Spleen (tissue), 11 donors: ENCODE results near the gene PELO. TPM values are rescaled to one million over a fixed set of nuclear protein-coding genes. Genes with fewer than 3 reads are reported as not detected.

ENCODE experiments used
- DNase-seq: peaks from one replicate; pipeline ENCODE4 v3.0.0-alpha.2; 2020
- H3K27ac ChIP-seq, 8 donors: fragments of 200-600 bp; sonication (generic) in 7 of 8; 1 replicate in 4 of 8; 2 replicates in 4 of 8; pipeline versions ENCODE4 v1.5.0 to v1.8.0; 2016 to 2021; ENCODE audit warnings: inconsistent platforms in 4 of 8, mild to moderate bottlenecking in 4 of 8, moderate library complexity in 1 of 8
- H3K27me3 ChIP-seq, 7 donors: fragments of 200-600 bp; sonication (generic) in 6 of 7; replicated peaks in 1 of 7; 1 replicate in 4 of 7; 2 replicates in 3 of 7; pipeline versions ENCODE4 v1.5.0 to v1.8.0; 2016 to 2021; ENCODE audit warnings: inconsistent platforms in 3 of 7, mild to moderate bottlenecking in 1 of 7
- H3K36me3 ChIP-seq, 6 donors: fragments of 200-600 bp; sonication (generic) in 5 of 6; 1 replicate in 4 of 6; 2 replicates in 2 of 6; pipeline versions ENCODE4 v1.5.0 to v1.8.0; 2016 to 2021; ENCODE audit warnings: inconsistent platforms in 2 of 6
- H3K4me1 ChIP-seq, 6 donors: fragments of 200-600 bp; sonication (generic) in 5 of 6; 1 replicate in 3 of 6; 2 replicates in 3 of 6; pipeline versions ENCODE4 v1.5.0 to v1.8.0; 2016 to 2021; ENCODE audit warnings: inconsistent platforms in 3 of 6
- H3K4me3 ChIP-seq, 8 donors: fragments of 200-600 bp; sonication (generic) in 7 of 8; 1 replicate in 4 of 8; 2 replicates in 4 of 8; pipeline versions ENCODE4 v1.5.0 to v1.8.0; 2016 to 2021; ENCODE audit warnings: inconsistent platforms in 4 of 8, mild to moderate bottlenecking in 4 of 8, moderate library complexity in 2 of 8
- H3K9me3 ChIP-seq, 8 donors: fragments of 200-600 bp; sonication (generic) in 7 of 8; 1 replicate in 4 of 8; 2 replicates in 4 of 8; pipeline versions ENCODE4 v1.5.0 to v1.8.0; 2016 to 2021; ENCODE audit warnings: inconsistent platforms in 4 of 8
- POLR2A ChIP-seq, 3 donors: fragments of 450-650 bp; IDR thresholded peaks; one replicate each; pipeline ENCODE4 v1.5.1; 2017; ENCODE audit warnings: antibody characterized with exemption in 3 of 3, mild to moderate bottlenecking in 1 of 3
- POLR2AphosphoS5 ChIP-seq, 3 donors: sonication (generic); formaldehyde crosslinking; IDR thresholded peaks; one replicate each; pipeline ENCODE4 v1.5.1; 2017; ENCODE audit warnings: antibody characterized with exemption in 3 of 3
- WGBS, 5 donors: extraction: QIAGEN DNeasy Blood & Tissue Kit in 3 of 5; methylation state at CpG; one replicate each; pipeline versions ENCODE4 v1.1.5 to v1.1.7; 2013 to 2018; 5-methylcytosine and 5-hydroxymethylcytosine counted together
- intact Hi-C: fragments of 100-400 bp; cut with DNase I; formaldehyde crosslinking; loops from one replicate; pipeline ENCODE4 v1.15.0; 2023; ENCODE audit warnings: low total_unique reads
- polyA plus RNA-seq, 3 donors: library from polyadenylated mRNA; stranded (reverse); fragments of 200-250 nt; gene quantifications; one replicate each; pipeline ENCODE4 v1.2.1, GENCODE V29; 2013
- total RNA-seq, 7 donors: library from RNA; depleted of rRNA in 3 of 7; stranded (reverse); fragments of >200 nt in 3 of 7; fragmentation: NEBNext Ultra II Directional in 4 of 7; extraction: Animal tissue kit (Norgen Biotek cat#: 25700) in 4 of 7; gene quantifications; one replicate each; pipeline versions ENCODE4 v1.1.0 to v1.2.1, GENCODE V29; 2016 to 2021
- TF ChIP-seq, protein P1 (sequence below), 11 experiments: fragments of 200-600 bp in 7 of 11; fragments of 450-650 bp in 4 of 11; sonication (generic) in 4 of 11; IDR thresholded peaks in 8 of 11; conservative IDR thresholded peaks in 3 of 11; 1 replicate in 7 of 11; 2 replicates in 4 of 11; pipeline versions ENCODE4 v1.4.0 to v1.8.0; 2016 to 2021; ENCODE audit warnings: antibody characterized with exemption in 11 of 11, inconsistent platforms in 4 of 11, mild to moderate bottlenecking in 1 of 11
- donor health status: healthy with polysubstance abuse.
- donor health status: DM: no; HTN: no; CAD: no; lungs with moderate emphysema.
- donor health status: DM: no; HTN: no; CAD: no.
- donor health status: Bipolar disorder and iron deficiency.
- donor health status: healthy.
- donor health status: DM: no; HTN: no; CAD: no.
- donor health status: DM: yes; HTN: yes; CAD: no.

PELO gene
- total and polyA plus RNA-seq, 10 donors = 10.4 to 169 (median 52.0) TPM

DNA sequence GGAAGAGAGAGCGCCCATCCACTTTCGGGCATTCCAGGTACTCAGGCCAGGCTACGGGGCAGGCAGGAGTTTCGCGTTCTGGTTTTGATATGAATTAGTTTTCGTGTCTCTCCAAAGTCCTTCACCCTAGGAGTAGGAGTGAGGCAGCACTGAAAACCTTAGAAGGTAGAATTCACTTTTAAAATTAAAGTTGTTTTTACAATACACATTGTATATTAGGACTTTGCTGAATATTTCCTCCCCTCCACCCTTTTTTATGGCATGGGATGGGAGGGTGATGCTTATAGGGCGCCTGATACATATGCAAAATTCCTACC is 747 bp downstream of the PELO start:
- H3K27ac ChIP-seq = peak overlapping the region; percentile 73 to 95 (median 92)
- peaks cover 0 to 49% (median 6%) of the 10 kb centered on the region in 7 donors for H3K27me3 ChIP-seq
- no peak for TF ChIP-seq POLR2AphosphoS5 (IDR thresholded peaks at IDR 0.05)
- intact Hi-C loops = no loop called here
- H3K4me3 ChIP-seq = peak overlapping the region; percentile 48 to 80 (median 58)
- peaks cover 0 to 47% (median 22%) of the 10 kb centered on the region in 6 donors for H3K4me1 ChIP-seq
- 15 to 21% (median 16%) methylated on average over 7 of the region's 7 CpGs for WGBS, 5 donors
- H3K36me3 ChIP-seq = no peaks in the 10 kb centered on the region
- no peak for DNase-seq
- no peaks in the 10 kb centered on the region for H3K9me3 ChIP-seq

DNA sequence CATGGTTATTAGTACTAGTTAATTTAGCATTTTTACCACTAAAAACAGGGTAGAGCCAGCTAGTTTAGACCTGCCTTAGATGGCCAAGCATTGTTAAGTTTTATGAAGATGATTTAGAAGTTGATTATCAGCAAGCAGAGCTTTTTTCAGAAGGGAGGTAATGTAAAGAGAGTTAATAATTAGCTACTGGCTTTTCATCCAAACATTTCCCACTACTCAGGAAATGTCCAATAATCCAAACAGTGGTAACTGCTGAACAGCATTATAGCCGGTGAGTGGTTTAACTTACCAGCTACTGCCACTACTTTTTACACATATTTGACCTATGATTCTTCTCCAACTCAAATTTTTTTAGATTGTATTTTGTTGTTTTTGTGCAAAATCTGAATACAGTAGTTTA is 1.7 kb downstream of the PELO start:
- Histone ChIP-seq H3K4me3 (peak overlapping the region; percentile 48 to 80 (median 58)), H3K27me3 (peaks cover 0 to 43% (median 6%) of the 10 kb centered on the region in 7 donors), H3K27ac (peak overlapping the region; percentile 73 to 95 (median 92)), H3K9me3 (no peaks in the 10 kb centered on the region), H3K4me1 (peaks cover 0 to 48% (median 23%) of the 10 kb centered on the region in 6 donors), H3K36me3 (no peaks in the 10 kb centered on the region)
- TF ChIP-seq, protein P1, sequence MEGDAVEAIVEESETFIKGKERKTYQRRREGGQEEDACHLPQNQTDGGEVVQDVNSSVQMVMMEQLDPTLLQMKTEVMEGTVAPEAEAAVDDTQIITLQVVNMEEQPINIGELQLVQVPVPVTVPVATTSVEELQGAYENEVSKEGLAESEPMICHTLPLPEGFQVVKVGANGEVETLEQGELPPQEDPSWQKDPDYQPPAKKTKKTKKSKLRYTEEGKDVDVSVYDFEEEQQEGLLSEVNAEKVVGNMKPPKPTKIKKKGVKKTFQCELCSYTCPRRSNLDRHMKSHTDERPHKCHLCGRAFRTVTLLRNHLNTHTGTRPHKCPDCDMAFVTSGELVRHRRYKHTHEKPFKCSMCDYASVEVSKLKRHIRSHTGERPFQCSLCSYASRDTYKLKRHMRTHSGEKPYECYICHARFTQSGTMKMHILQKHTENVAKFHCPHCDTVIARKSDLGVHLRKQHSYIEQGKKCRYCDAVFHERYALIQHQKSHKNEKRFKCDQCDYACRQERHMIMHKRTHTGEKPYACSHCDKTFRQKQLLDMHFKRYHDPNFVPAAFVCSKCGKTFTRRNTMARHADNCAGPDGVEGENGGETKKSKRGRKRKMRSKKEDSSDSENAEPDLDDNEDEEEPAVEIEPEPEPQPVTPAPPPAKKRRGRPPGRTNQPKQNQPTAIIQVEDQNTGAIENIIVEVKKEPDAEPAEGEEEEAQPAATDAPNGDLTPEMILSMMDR (IDR thresholded peaks at IDR 0.05 in 8 of 11, conservative IDR thresholded peaks at IDR 0.05 in 3 of 11) = no peak
- TF ChIP-seq POLR2AphosphoS5 (IDR thresholded peaks at IDR 0.05) (no peak), POLR2A (IDR thresholded peaks at IDR 0.05) (no peak)
- 43 to 76% (median 59%) methylated on average over 1 of the region's 1 CpG for WGBS, 5 donors
- intact Hi-C loops = no loop called here
- DNase-seq = no peak

DNA sequence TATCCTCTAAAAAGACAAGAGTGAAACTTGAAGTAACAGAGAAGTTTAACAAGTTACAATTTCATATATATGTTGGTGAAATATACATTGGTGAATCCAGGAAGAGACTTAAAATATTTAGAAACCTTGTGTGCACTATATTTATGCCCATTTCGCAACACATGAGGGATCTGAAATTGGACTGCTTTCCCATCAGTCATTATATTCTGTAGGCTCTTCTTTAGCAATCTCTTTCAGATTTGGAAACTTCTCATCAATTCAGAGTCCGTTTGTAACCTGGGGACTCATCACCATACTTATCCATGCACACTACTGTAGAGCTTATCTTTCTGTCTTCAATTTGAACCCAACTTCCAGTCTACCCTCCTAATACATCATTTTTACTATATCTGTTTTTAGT is 2.1 kb downstream of the PELO start:
- H3K36me3 ChIP-seq = no peaks in the 10 kb centered on the region
- WGBS, 5 donors = 38 to 53% (median 50%) methylated on average over 2 of the region's 2 CpGs
- peak overlapping the region; percentile 48 to 80 (median 58) for H3K4me3 ChIP-seq
- H3K27me3 ChIP-seq = peaks cover 0 to 39% (median 6%) of the 10 kb centered on the region in 7 donors
- H3K9me3 ChIP-seq = no peaks in the 10 kb centered on the region
- intact Hi-C loops = no loop called here
- peaks cover 0 to 48% (median 23%) of the 10 kb centered on the region in 6 donors for H3K4me1 ChIP-seq
- peak overlapping the region; percentile 43 to 95 (median 92) for H3K27ac ChIP-seq
- TF ChIP-seq POLR2AphosphoS5 (IDR thresholded peaks at IDR 0.05) (no peak), POLR2A (IDR thresholded peaks at IDR 0.05) (no peak)
- TF ChIP-seq, protein P1 (IDR thresholded peaks at IDR 0.05 in 8 of 11, conservative IDR thresholded peaks at IDR 0.05 in 3 of 11) = no peak
- DNase-seq = no peak

DNA sequence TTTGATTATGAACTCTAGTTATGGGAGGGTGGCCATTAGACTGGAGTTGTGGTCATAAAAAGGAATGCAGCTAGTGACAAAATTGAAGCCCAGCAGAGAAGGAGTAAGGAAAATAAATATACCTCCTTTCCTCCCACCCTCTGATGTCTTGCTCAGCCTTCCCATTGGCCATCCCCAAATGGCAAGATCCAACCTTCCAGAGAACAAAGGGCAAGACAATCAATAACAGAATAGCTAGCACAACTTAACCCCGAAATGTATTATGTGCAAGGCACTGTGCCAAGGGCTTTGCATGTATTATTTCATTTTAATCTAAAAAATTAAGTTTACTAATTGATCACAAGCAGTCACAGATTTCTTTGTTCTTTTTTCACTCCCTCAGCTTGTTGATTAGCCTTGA is 3.6 kb downstream of the PELO start:
- no peaks in the 10 kb centered on the region for H3K36me3 ChIP-seq
- 49 to 75% (median 67%) methylated on average over 1 of the region's 1 CpG for WGBS, 5 donors
- no peaks in the 10 kb centered on the region for H3K9me3 ChIP-seq
- intact Hi-C loops = no loop called here
- peaks cover 0 to 26% (median 6%) of the 10 kb centered on the region in 7 donors for H3K27me3 ChIP-seq
- peak overlapping the region in 7 of 8 donors; percentile 91 to 95 (median 92) for H3K27ac ChIP-seq
- peaks cover 5 to 59% (median 21%) of the 10 kb centered on the region in 6 donors for H3K4me1 ChIP-seq
- peak overlapping the region; percentile 48 to 80 (median 58) for H3K4me3 ChIP-seq
- TF ChIP-seq POLR2AphosphoS5 (IDR thresholded peaks at IDR 0.05) (no peak), POLR2A (IDR thresholded peaks at IDR 0.05) (no peak)
- TF ChIP-seq, protein P1 (IDR thresholded peaks at IDR 0.05 in 8 of 11, conservative IDR thresholded peaks at IDR 0.05 in 3 of 11) = no peak
- no peak for DNase-seq
